ENCODE data around the gene UQCR11. TPM values are rescaled to one million over a fixed set of nuclear protein-coding genes. Genes with fewer than 3 reads are reported as not detected.

UQCR11 gene
- total and polyA plus RNA-seq, 2 of the 4 experiments (the other 2 are of a cell fraction), result 29.2 to 177 TPM

- Histone ChIP-seq H4K5ac (ENCODE audit: low read depth, low read length) (no peak overlapping the region), H3K79me1 (ENCODE audit: low read depth in 1 of 2, low read length in 2 of 2) (peaks cover 0 to 3% of the 10 kb centered on the region in 2 experiments; a peak in 2 of 4 replicates), H3K4me3 (ENCODE audit: insufficient read depth, low read depth, low read length) (no peak overlapping the region), H3K14ac (replicated peaks; ENCODE audit: low read depth, low read length) (no peak overlapping the region), H3K27ac (ENCODE audit: insufficient read depth, low read length) (no peak overlapping the region), H3K9me1 (ENCODE audit: insufficient read depth, low read length) (no peaks in the 10 kb centered on the region; the same call in 1 of the 2 replicates), H2AFZ (replicated peaks; ENCODE audit: low read length, poor library complexity) (no peak overlapping the region), H4K91ac (ENCODE audit: insufficient read depth, low read depth, low read length) (no peak overlapping the region), H3K4me1 (ENCODE audit: control insufficient read depth, insufficient read depth, low read length) (peaks cover 3% of the 10 kb centered on the region), H3K9ac (ENCODE audit: low read depth, low read length) (no peak overlapping the region), H3K56ac (ENCODE audit: extremely low read depth, insufficient read depth, low read length) (no peak overlapping the region), H3K23ac (ENCODE audit: low read depth, low read length) (no peak overlapping the region), H3K18ac (ENCODE audit: low read depth, low read length) (no peak overlapping the region), H4K20me1 (ENCODE audit: insufficient read depth, low read length) (peaks cover 15% of the 10 kb centered on the region), H3K36me3 (ENCODE audit: control insufficient read depth, insufficient read depth, low read length) (no peaks in the 10 kb centered on the region; the same call in 1 of the 2 replicates), H3K4me2 (ENCODE audit: low read depth, low read length) (no peak overlapping the region), H3K4ac (ENCODE audit: low read depth, low read length) (no peak overlapping the region), H2AK5ac (ENCODE audit: low read depth, low read length) (no peak overlapping the region), H2BK120ac (ENCODE audit: low read depth, low read length) (no peak overlapping the region), H2AK9ac (replicated peaks; ENCODE audit: low read depth, low read length, poor library complexity) (no peak overlapping the region), H2BK15ac (ENCODE audit: low read depth, low read length) (no peak overlapping the region), H4K8ac (ENCODE audit: low read depth in 2 of 2, low read length in 2 of 2) (no peak overlapping the region), H2BK5ac (ENCODE audit: low read depth, low read length, poor library complexity, severe bottlenecking) (no peak overlapping the region), H3K9me3 (ENCODE audit: control insufficient read depth, insufficient read depth, low read length) (no peaks in the 10 kb centered on the region), H2BK20ac (ENCODE audit: low read depth, low read length) (no peak overlapping the region), H3K27me3 (ENCODE audit: control insufficient read depth, insufficient read depth, low read length) (no peaks in the 10 kb centered on the region; the same call in 1 of the 2 replicates)
- in situ Hi-C loops (cut with MboI; ENCODE audit: low sequenced_read_pairs) (no loop called here), dilution Hi-C loops (cut with HindIII; ENCODE audit: low sequenced_read_pairs, unreplicated experiment) (no loop called here), intact Hi-C loops (cut with micrococcal nuclease) (no loop called here)
- ChIA-PET POLR2A (ENCODE audit: unreplicated experiment) (interaction anchor here (0.6 kb wide), 1 partner anchor 102 kb away, joined by 3 read pairs; no protein-coding TSS in a partner anchor), CTCF (no interaction called here)
- TF ChIP-seq RCOR1 (IDR thresholded peaks at IDR 0.05; ENCODE audit: insufficient replicate concordance, low read length), result no peak
- no peak for TF ChIP-seq SMC3 (IDR thresholded peaks at IDR 0.05; ENCODE audit: low read depth, low read length)
- no peak for TF ChIP-seq ELK1 (IDR thresholded peaks at IDR 0.05; ENCODE audit: borderline replicate concordance, low read depth, low read length)
- TF ChIP-seq CHD1 (IDR thresholded peaks at IDR 0.05; ENCODE audit: low read depth, low read length), result no peak
- no peak for TF ChIP-seq RAD21 (IDR thresholded peaks at IDR 0.05; ENCODE audit: low read length)
- no peak for TF ChIP-seq MAFK (IDR thresholded peaks at IDR 0.05; ENCODE audit: low read depth, low read length)
- no peak for TF ChIP-seq RFX5 (IDR thresholded peaks at IDR 0.05; ENCODE audit: low read depth, low read length)
- TF ChIP-seq NFE2L2 (IDR thresholded peaks at IDR 0.05; ENCODE audit: low read depth, low read length), result no peak
- TF ChIP-seq POLR2A (IDR thresholded peaks at IDR 0.05; ENCODE audit: low read depth, low read length), result no peak
- no peak for TF ChIP-seq USF2 (IDR thresholded peaks at IDR 0.05; ENCODE audit: low read depth, low read length)
- TF ChIP-seq MXI1 (IDR thresholded peaks at IDR 0.05; ENCODE audit: borderline replicate concordance, low read depth, low read length), result no peak
- TF ChIP-seq MAZ (IDR thresholded peaks at IDR 0.05; ENCODE audit: borderline replicate concordance, low read depth, low read length), result no peak
- TF ChIP-seq CTCF (conservative IDR thresholded peaks at IDR 0.05; ENCODE audit: low read depth, low read length), result no peak
- TF ChIP-seq BHLHE40 (IDR thresholded peaks at IDR 0.05; ENCODE audit: low read depth, low read length), result no peak
- no peak for TF ChIP-seq FOS (IDR thresholded peaks at IDR 0.05; ENCODE audit: low read depth, low read length)
- TF ChIP-seq CEBPB (IDR thresholded peaks at IDR 0.05; ENCODE audit: low read depth, low read length), result no peak
- BruUV-seq (replicated peaks), result no TSS peak
- no peak for ATAC-seq (ENCODE audit: low read depth)
- 100% methylated on average over 1 of the region's 13 CpGs; no CpG with 5 or more reads in 1 of the 2 experiments for WGBS, 2 experiments (ENCODE audit: extremely low coverage in 2 of 2, insufficient read length in 1 of 2)
- DNase-seq, result no peak
Measured at GRCh38 chr19:1570836-1571235, 34.4 kb downstream of the UQCR11 start.

Measured in IMR-90 (cell line).